HUDEP-2 (cell line): ENCODE data around the gene BICC1.

Experiments used
- DNase-seq, 76 experiments: peaks; one replicate each; lab custom pipeline; 2025; ENCODE audit not compliant: unreplicated experiment in 76 of 76; lab: John Stamatoyannopoulos, UW

BICC1 gene

GRCh38 chr10:58807629-58808022 is 295.0 kb downstream of the BICC1 start:
- no peak for DNase-seq

GRCh38 chr10:58810751-58811150 is 298.1 kb downstream of the BICC1 start:
- no peak for DNase-seq

GRCh38 chr10:58813573-58813972 is 300.9 kb downstream of the BICC1 start:
- no peak for DNase-seq

- DNase-seq = no peak
These were observed 304.7 kb downstream of the BICC1 start for GRCh38 chr10:58817201-58817846.

GRCh38 chr10:58818900-58819299 is 306.2 kb downstream of the BICC1 start:
- DNase-seq = no peak

GRCh38 chr10:58820386-58820785 is 307.7 kb downstream of the BICC1 start:
- DNase-seq = no peak

GRCh38 chr10:58820861-58821751 is 308.4 kb downstream of the BICC1 start:
- no peak for DNase-seq

GRCh38 chr10:58821752-58822056 is 309.0 kb downstream of the BICC1 start:
- DNase-seq = no peak

GRCh38 chr10:58823983-58824382 is 311.3 kb downstream of the BICC1 start:
- no peak for DNase-seq

GRCh38 chr10:58824396-58824795 is 311.7 kb downstream of the BICC1 start:
- DNase-seq = no peak

GRCh38 chr10:58826694-58827093 is 314.0 kb downstream of the BICC1 start:
- DNase-seq = no peak

GRCh38 chr10:58827381-58827780 is 314.7 kb downstream of the BICC1 start:
- no peak for DNase-seq

GRCh38 chr10:58829839-58830238 is 317.2 kb downstream of the BICC1 start:
- DNase-seq = no peak

- no peak for DNase-seq
These were observed 318.0 kb downstream of the BICC1 start for GRCh38 chr10:58830697-58831096.

- no peak for DNase-seq
These were observed 321.3 kb downstream of the BICC1 start for GRCh38 chr10:58833771-58834561.

- DNase-seq = no peak
These were observed 323.6 kb downstream of the BICC1 start for GRCh38 chr10:58836176-58836700.

- DNase-seq = no peak
These were observed 324.4 kb downstream of the BICC1 start for GRCh38 chr10:58836991-58837575.

- DNase-seq = no peak
These were observed 325.2 kb downstream of the BICC1 start for GRCh38 chr10:58837826-58838225.

GRCh38 chr10:58838561-58839208 is 326.0 kb downstream of the BICC1 start:
- DNase-seq = no peak

- DNase-seq = no peak
These were observed 327.1 kb downstream of the BICC1 start for GRCh38 chr10:58839771-58840170.
